OCI-LY7 (cell line): ENCODE data around the gene TMED6. TPM values are rescaled to one million over a fixed set of nuclear protein-coding genes. Genes with fewer than 3 reads are reported as not detected.

ENCODE experiments used
- BruUV-seq: library from RNA; stranded (reverse); fragments of 400-500 nt; replicated peaks from 2 replicates; lab custom pipeline; 2021; lab: Mats Ljungman, UMichigan
- CTCF ChIA-PET: fragments of 300-600 bp; sonication (Branson Sonifier 250); formaldehyde crosslinking; loops from one replicate; lab custom pipeline; 2022; ENCODE audit warnings: antibody characterized with exemption; ENCODE audit not compliant: unreplicated experiment; lab: Charles Lee
- POLR2A ChIA-PET: fragments of 300-600 bp; sonication (Branson Sonifier 250); formaldehyde crosslinking; loops from one replicate; lab custom pipeline; 2022; ENCODE audit warnings: antibody characterized with exemption; lab: Charles Lee
- DNase-seq: peaks from one replicate; pipeline ENCODE4 v3.0.0-alpha.2; 2015; ENCODE audit warnings: low spot score
- H2AFZ ChIP-seq: fragments of 200-600 bp; sonication (generic), shearing (Covaris generic); 2 replicates; pipeline ENCODE4 v1.6.1; 2014; ENCODE audit warnings: mild to moderate bottlenecking, antibody characterized with exemption, low read length, moderate library complexity
- H3K27ac ChIP-seq: fragments of 200-600 bp; sonication (generic); 2 replicates; pipeline ENCODE4 v1.5.1; 2014; ENCODE audit warnings: mixed run types, low read depth, mild to moderate bottlenecking, moderate library complexity, low read length, inconsistent platforms; ENCODE audit not compliant: poor library complexity, severe bottlenecking
- H3K36me3 ChIP-seq: fragments of 200-600 bp; sonication (generic); 2 replicates; pipeline ENCODE4 v1.6.1; 2014; ENCODE audit warnings: mild to moderate bottlenecking, antibody characterized with exemption, low read length, moderate library complexity, mixed read lengths; ENCODE audit not compliant: insufficient read depth
- H3K4me1 ChIP-seq: fragments of 200-600 bp; sonication (generic); 2 replicates; pipeline ENCODE4 v1.5.1; 2014; ENCODE audit warnings: mild to moderate bottlenecking, low read length; ENCODE audit not compliant: insufficient read depth, poor library complexity, severe bottlenecking
- H3K4me2 ChIP-seq: fragments of 200-600 bp; sonication (generic); 2 replicates; pipeline ENCODE4 v1.6.1; 2014; ENCODE audit warnings: mild to moderate bottlenecking, low read length
- H3K4me3 ChIP-seq: fragments of 200-600 bp; sonication (generic); 2 replicates; pipeline ENCODE4 v1.5.1; 2014; ENCODE audit warnings: mild to moderate bottlenecking, low read depth, low read length; ENCODE audit not compliant: poor library complexity, severe bottlenecking
- H3K79me2 ChIP-seq: fragments of 200-600 bp; sonication (generic); 2 replicates; pipeline ENCODE4 v1.6.1; 2016; ENCODE audit warnings: low read depth, mild to moderate bottlenecking, low read length, moderate library complexity, mixed read lengths; ENCODE audit not compliant: insufficient read depth
- H3K9me2 ChIP-seq: fragments of 200-600 bp; sonication (generic); 2 replicates; pipeline ENCODE4 v1.6.1; 2016; ENCODE audit warnings: mild to moderate bottlenecking, low read length, mixed read lengths; ENCODE audit not compliant: insufficient read depth
- H3K9me3 ChIP-seq: fragments of 200-600 bp; sonication (generic); 2 replicates; pipeline ENCODE4 v1.6.1; 2014; ENCODE audit warnings: mild to moderate bottlenecking, mixed run types, low read length, mixed read lengths
- H4K20me1 ChIP-seq: fragments of 200-600 bp; sonication (generic); 2 replicates; pipeline ENCODE4 v1.6.1; 2014; ENCODE audit warnings: mild to moderate bottlenecking, antibody characterized with exemption, low read length, moderate library complexity, mixed read lengths; ENCODE audit not compliant: insufficient read depth
- CTCF ChIP-seq: fragments of 200-600 bp; sonication (generic); conservative IDR thresholded peaks from 2 replicates; pipeline ENCODE4 v1.5.1; 2014; ENCODE audit warnings: mild to moderate bottlenecking, antibody characterized with exemption, low read length, moderate library complexity, mixed read lengths
- EZH2phosphoT487 ChIP-seq: fragments of 200-600 bp; sonication (generic); IDR thresholded peaks from 2 replicates; pipeline ENCODE4 v1.6.1; 2018; ENCODE audit warnings: low read depth, borderline replicate concordance, mild to moderate bottlenecking, mixed run types, antibody characterized with exemption, low read length, moderate library complexity, mixed read lengths
- intact Hi-C: fragments of 100-400 bp; cut with micrococcal nuclease; formaldehyde crosslinking; loops from one replicate; pipeline ENCODE4 v1.10.0; 2022; ENCODE audit not compliant: unreplicated experiment
- total RNA-seq, 2 experiments: library from RNA; depleted of rRNA in 1 of 2; stranded (reverse); fragments of >200 nt in 1 of 2; shearing (Covaris generic) in 1 of 2; gene quantifications; 2 replicates each; pipeline ENCODE4 v1.2.3, GENCODE V29; 2014 to 2022

Gene TMED6
- total RNA-seq, 2 experiments from 2014 or later = 1.7 TPM

- peaks cover 92% of the 10 kb centered on the region for H3K36me3 ChIP-seq
- intact Hi-C loops = no loop called here
- H3K9me3 ChIP-seq = no peaks in the 10 kb centered on the region
- peaks cover 10% of the 10 kb centered on the region; the same call in 1 of the 2 replicates for H4K20me1 ChIP-seq
- H3K27ac ChIP-seq = no peak overlapping the region
- no TSS peak for BruUV-seq
- ChIA-PET CTCF (no interaction called here), POLR2A (interaction anchor here (2.3 kb wide), 1 partner anchor 9 kb away, joined by 7 read pairs; the partner anchor contains the start of gene PDF)
- H3K4me3 ChIP-seq = no peak overlapping the region
- TF ChIP-seq EZH2phosphoT487 = no peak
- H2AFZ ChIP-seq = no peak overlapping the region
- no peak for DNase-seq
- no peaks in the 10 kb centered on the region for H3K9me2 ChIP-seq
- H3K79me2 ChIP-seq = peaks cover 24% of the 10 kb centered on the region; the same call in 1 of the 2 replicates
- peaks cover 2% of the 10 kb centered on the region for H3K4me1 ChIP-seq
- no peak overlapping the region for H3K4me2 ChIP-seq
Observed at GRCh38 chr16:69319826-69320739, 31.5 kb downstream of the TMED6 start.

GRCh38 chr16:69319381-69319780, 32.2 kb downstream of the TMED6 start:
- H3K4me3 ChIP-seq = no peak overlapping the region
- H4K20me1 ChIP-seq = peaks cover 7% of the 10 kb centered on the region; the same call in 1 of the 2 replicates
- ChIA-PET CTCF (no interaction called here), POLR2A (interaction anchor here (2.3 kb wide), 1 partner anchor 10 kb away, joined by 7 read pairs; the partner anchor contains the start of gene PDF)
- H3K27ac ChIP-seq = no peak overlapping the region
- intact Hi-C loops = no loop called here
- BruUV-seq = no TSS peak
- H3K4me2 ChIP-seq = no peak overlapping the region
- H3K79me2 ChIP-seq = peaks cover 20% of the 10 kb centered on the region; the same call in 1 of the 2 replicates
- TF ChIP-seq CTCF (no peak), EZH2phosphoT487 (no peak)
- H3K36me3 ChIP-seq = peaks cover 92% of the 10 kb centered on the region
- H3K4me1 ChIP-seq = no peaks in the 10 kb centered on the region
- no peak for DNase-seq
- H2AFZ ChIP-seq = no peak overlapping the region
- H3K9me2 ChIP-seq = no peaks in the 10 kb centered on the region
- H3K9me3 ChIP-seq = no peaks in the 10 kb centered on the region

GRCh38 chr16:69318911-69319289, 32.7 kb downstream of the TMED6 start:
- intact Hi-C loops = no loop called here
- H4K20me1 ChIP-seq = peaks cover 7% of the 10 kb centered on the region; the same call in 1 of the 2 replicates
- H3K4me2 ChIP-seq = no peak overlapping the region
- no peak overlapping the region for H3K27ac ChIP-seq
- no peaks in the 10 kb centered on the region for H3K9me3 ChIP-seq
- H3K4me1 ChIP-seq = no peaks in the 10 kb centered on the region
- H3K4me3 ChIP-seq = no peak overlapping the region
- no peaks in the 10 kb centered on the region for H3K9me2 ChIP-seq
- ChIA-PET POLR2A (interaction anchor here (2.3 kb wide), 1 partner anchor 11 kb away, joined by 7 read pairs; the partner anchor contains the start of gene PDF), CTCF (no interaction called here)
- TF ChIP-seq CTCF (no peak), EZH2phosphoT487 (no peak)
- H3K36me3 ChIP-seq = peaks cover 92% of the 10 kb centered on the region
- H3K79me2 ChIP-seq = peaks cover 20% of the 10 kb centered on the region; the same call in 1 of the 2 replicates
- no peak overlapping the region for H2AFZ ChIP-seq
- no peak for DNase-seq
- no TSS peak for BruUV-seq
